ENCODE results near the gene MCFD2.
"Not testable (repeated sequence)": the region's sequence is repeated elsewhere in the genome, so short reads cannot be mapped to it uniquely, and the experiment has no call there.

The MCFD2 gene

GRCh38 chr2:46904908-46905678 lies 10.5 kb downstream of the MCFD2 start:
- FAIRE-seq; DNase-seq (ENCODE audit: low spot score): not testable (repeated sequence)

- not testable (repeated sequence) for FAIRE-seq
These were observed 12.6 kb downstream of the MCFD2 start for GRCh38 chr2:46902980-46903379.

GRCh38 chr2:46902465-46902864 lies 13.1 kb downstream of the MCFD2 start:
- no peak for FAIRE-seq
- no peak for DNase-seq (ENCODE audit: low spot score)

More at GRCh38 chr2:46902980-46903379, 12.6 kb downstream of the MCFD2 start:
- not testable (repeated sequence) for DNase-seq (ENCODE audit: low spot score)

GRCh38 chr2:46901611-46902010 lies 14.0 kb downstream of the MCFD2 start:
- DNase-seq (ENCODE audit: low spot score) (no peak), FAIRE-seq (no peak)

- no peak for DNase-seq (ENCODE audit: low spot score)
- FAIRE-seq = no peak
These were observed 15.2 kb downstream of the MCFD2 start for GRCh38 chr2:46900381-46900780.

- FAIRE-seq (no peak), DNase-seq (ENCODE audit: low spot score) (no peak)
These were observed 16.6 kb downstream of the MCFD2 start for GRCh38 chr2:46899053-46899452.

GRCh38 chr2:46898024-46898423 lies 17.6 kb downstream of the MCFD2 start:
- DNase-seq (ENCODE audit: low spot score) = no peak
- FAIRE-seq = no peak

- DNase-seq (ENCODE audit: low spot score) (no peak), FAIRE-seq (no peak)
These were observed 22.2 kb downstream of the MCFD2 start for GRCh38 chr2:46893269-46893939.

- no peak for DNase-seq (ENCODE audit: low spot score)
- no peak for FAIRE-seq
These were observed 23.6 kb downstream of the MCFD2 start for GRCh38 chr2:46891956-46892553.

GRCh38 chr2:46888421-46888952 lies 27.1 kb downstream of the MCFD2 start:
- FAIRE-seq (no peak), DNase-seq (ENCODE audit: low spot score) (no peak)

- FAIRE-seq (no peak), DNase-seq (ENCODE audit: low spot score) (peak; percentile 17)
These were observed 28.3 kb downstream of the MCFD2 start for GRCh38 chr2:46887028-46887885.

GRCh38 chr2:46886268-46887027 lies 29.2 kb downstream of the MCFD2 start:
- FAIRE-seq (no peak), DNase-seq (ENCODE audit: low spot score) (no peak)

- FAIRE-seq (no peak), DNase-seq (ENCODE audit: low spot score) (no peak)
These were observed 30.2 kb downstream of the MCFD2 start for GRCh38 chr2:46885376-46885775.

GRCh38 chr2:46879511-46879910 lies 36.1 kb downstream of the MCFD2 start:
- DNase-seq (ENCODE audit: low spot score) = no peak
- no peak for FAIRE-seq

GRCh38 chr2:46878886-46879285 lies 36.7 kb downstream of the MCFD2 start:
- FAIRE-seq (no peak), DNase-seq (ENCODE audit: low spot score) (no peak)

GRCh38 chr2:46878240-46878877 lies 37.2 kb downstream of the MCFD2 start:
- no peak for DNase-seq (ENCODE audit: low spot score)
- FAIRE-seq = no peak

GRCh38 chr2:46877619-46878113 lies 37.9 kb downstream of the MCFD2 start:
- DNase-seq (ENCODE audit: low spot score) (no peak), FAIRE-seq (no peak)

GRCh38 chr2:46876741-46877384 lies 38.7 kb downstream of the MCFD2 start:
- FAIRE-seq (no peak), DNase-seq (ENCODE audit: low spot score) (peak; percentile 73)

Data from RCC 7860 (cell line).